DND-41 (cell line): Measurements from ENCODE around the gene RPL27A.

ENCODE experiments used
- ATAC-seq: fragments of 200-7000 bp; cut with Tn5 transposase; 3 replicates; pipeline ENCODE4 v1.9.1; 2021; ENCODE audit warnings: low read depth; ENCODE audit not compliant: insufficient read depth
- DNase-seq: peaks from one replicate; pipeline ENCODE4 v3.0.0-alpha.2; 2020
- H2AFZ ChIP-seq: 2 replicates; pipeline ENCODE4 v1.6.0; 2012; ENCODE audit warnings: low read depth, low read length
- H3K27ac ChIP-seq: 2 replicates; pipeline ENCODE4 v1.5.1; 2012; ENCODE audit warnings: low read length, inconsistent platforms
- H3K27me3 ChIP-seq: fragments of 200-600 bp; sonication (generic); 2 replicates; pipeline ENCODE4 v1.6.0; 2012; ENCODE audit warnings: low read length, mild to moderate bottlenecking, inconsistent platforms; ENCODE audit not compliant: insufficient read depth, poor library complexity
- H3K36me3 ChIP-seq: 2 replicates; pipeline ENCODE4 v1.5.1; 2012; ENCODE audit warnings: low read length, inconsistent platforms; ENCODE audit not compliant: insufficient read depth
- H3K4me1 ChIP-seq: 2 replicates; pipeline ENCODE4 v1.5.1; 2012; ENCODE audit warnings: mild to moderate bottlenecking, low read length; ENCODE audit not compliant: insufficient read depth
- H3K4me2 ChIP-seq: 2 replicates; pipeline ENCODE4 v1.6.0; 2012; ENCODE audit warnings: mild to moderate bottlenecking, moderate library complexity, low read length, inconsistent platforms; ENCODE audit not compliant: insufficient read depth
- H3K4me3 ChIP-seq, 2 experiments: fragments of 200-600 bp in 1 of 2; shearing (Covaris generic) in 1 of 2; 2 replicates each; pipeline ENCODE4 v1.5.1; 2012 to 2016; ENCODE audit warnings: inconsistent platforms in 2 of 2, low read length in 2 of 2, mild to moderate bottlenecking in 2 of 2, low read depth in 1 of 2, moderate library complexity in 1 of 2
- H3K79me2 ChIP-seq: 2 replicates; pipeline ENCODE4 v1.6.0; 2012; ENCODE audit warnings: low read length, inconsistent platforms; ENCODE audit not compliant: insufficient read depth
- H3K9ac ChIP-seq: 2 replicates; pipeline ENCODE4 v1.6.0; 2012; ENCODE audit warnings: low read depth, mild to moderate bottlenecking, inconsistent platforms, low read length, moderate library complexity
- H3K9me3 ChIP-seq: 2 replicates; pipeline ENCODE4 v1.5.1; 2012; ENCODE audit warnings: low read length, moderate library complexity, mild to moderate bottlenecking, inconsistent platforms; ENCODE audit not compliant: insufficient read depth, severe bottlenecking
- H4K20me1 ChIP-seq: 2 replicates; pipeline ENCODE4 v1.6.0; 2012; ENCODE audit warnings: low read length; ENCODE audit not compliant: insufficient read depth
- EZH2 ChIP-seq: IDR thresholded peaks from 3 replicates; pipeline ENCODE4 v1.6.1; 2012; ENCODE audit warnings: borderline replicate concordance, low read depth, mild to moderate bottlenecking, moderate library complexity, low read length, inconsistent platforms; ENCODE audit not compliant: severe bottlenecking
- TF ChIP-seq, protein P1 (sequence below): IDR thresholded peaks from 2 replicates; pipeline ENCODE4 v1.5.1; 2012; ENCODE audit warnings: borderline replicate concordance, low read length, moderate library complexity, mild to moderate bottlenecking; ENCODE audit not compliant: poor library complexity, severe bottlenecking; ENCODE audit errors: extremely low read depth

Gene RPL27A

DNA sequence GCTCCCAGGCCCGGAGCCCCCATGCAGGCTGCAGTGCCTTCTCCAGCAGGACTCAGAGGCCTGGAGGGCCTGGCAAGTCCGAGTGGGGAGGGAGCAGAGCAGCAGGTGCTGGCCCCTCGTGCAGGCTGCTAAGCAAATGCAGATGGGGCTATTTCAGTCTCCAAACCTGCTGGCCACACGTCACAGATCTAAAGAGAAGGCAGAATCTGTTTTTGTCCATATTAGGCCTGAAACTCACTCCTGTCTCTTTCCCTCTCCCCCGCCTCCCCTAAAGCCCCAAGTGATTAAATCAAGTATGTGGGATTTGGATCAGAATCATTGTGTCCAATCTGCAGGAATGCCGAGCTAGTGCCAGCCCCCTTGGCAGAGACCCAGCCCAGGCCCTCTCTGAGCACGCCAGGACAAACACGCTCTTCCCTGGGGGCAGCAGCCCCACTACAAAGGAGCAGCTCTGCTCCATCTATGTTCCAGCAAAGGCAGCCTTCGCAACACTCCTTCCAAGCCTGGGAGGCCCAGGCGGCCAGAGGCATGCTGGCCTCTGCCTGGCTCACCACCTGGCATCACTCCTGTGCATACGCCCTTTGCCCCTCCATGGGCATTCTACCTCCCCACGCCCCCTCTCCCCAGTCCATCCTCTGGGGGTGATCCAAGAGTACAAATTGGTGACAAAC lies 26.5 kb downstream of the RPL27A start:
- Histone ChIP-seq H2AFZ (no peak overlapping the region), H3K9ac (no peak overlapping the region), H3K9me3 (no peaks in the 10 kb centered on the region), H3K36me3 (no peaks in the 10 kb centered on the region), H3K4me3 (no peak overlapping the region), H3K4me1 (no peaks in the 10 kb centered on the region), H3K27ac (no peak overlapping the region), H3K27me3 (no peaks in the 10 kb centered on the region), H3K79me2 (no peaks in the 10 kb centered on the region), H3K4me2 (no peak overlapping the region), H4K20me1 (peaks cover 7% of the 10 kb centered on the region)
- ATAC-seq (no peak), DNase-seq (no peak)
- no peak for TF ChIP-seq EZH2
- TF ChIP-seq, protein P1, sequence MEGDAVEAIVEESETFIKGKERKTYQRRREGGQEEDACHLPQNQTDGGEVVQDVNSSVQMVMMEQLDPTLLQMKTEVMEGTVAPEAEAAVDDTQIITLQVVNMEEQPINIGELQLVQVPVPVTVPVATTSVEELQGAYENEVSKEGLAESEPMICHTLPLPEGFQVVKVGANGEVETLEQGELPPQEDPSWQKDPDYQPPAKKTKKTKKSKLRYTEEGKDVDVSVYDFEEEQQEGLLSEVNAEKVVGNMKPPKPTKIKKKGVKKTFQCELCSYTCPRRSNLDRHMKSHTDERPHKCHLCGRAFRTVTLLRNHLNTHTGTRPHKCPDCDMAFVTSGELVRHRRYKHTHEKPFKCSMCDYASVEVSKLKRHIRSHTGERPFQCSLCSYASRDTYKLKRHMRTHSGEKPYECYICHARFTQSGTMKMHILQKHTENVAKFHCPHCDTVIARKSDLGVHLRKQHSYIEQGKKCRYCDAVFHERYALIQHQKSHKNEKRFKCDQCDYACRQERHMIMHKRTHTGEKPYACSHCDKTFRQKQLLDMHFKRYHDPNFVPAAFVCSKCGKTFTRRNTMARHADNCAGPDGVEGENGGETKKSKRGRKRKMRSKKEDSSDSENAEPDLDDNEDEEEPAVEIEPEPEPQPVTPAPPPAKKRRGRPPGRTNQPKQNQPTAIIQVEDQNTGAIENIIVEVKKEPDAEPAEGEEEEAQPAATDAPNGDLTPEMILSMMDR: no peak

DNA sequence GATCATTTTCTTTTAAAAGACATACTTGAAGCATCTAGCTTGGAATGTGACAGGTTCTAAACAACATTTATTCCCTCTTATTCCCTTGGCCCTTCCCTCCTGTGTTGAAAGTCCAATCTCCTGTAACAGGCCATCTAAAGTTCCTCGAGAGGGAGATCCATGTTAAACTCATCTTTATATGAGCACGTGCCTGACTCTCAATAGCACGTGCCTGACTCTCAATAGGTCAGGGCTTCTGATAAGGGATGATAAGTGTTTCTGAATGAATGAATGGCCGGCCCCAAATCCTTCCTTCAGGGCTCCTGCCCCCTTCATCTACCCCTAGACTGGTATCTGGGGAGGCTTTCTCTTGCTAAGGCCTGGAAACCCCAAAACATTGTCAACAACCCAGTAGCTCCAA lies 27.2 kb downstream of the RPL27A start:
- TF ChIP-seq EZH2: no peak
- TF ChIP-seq, protein P1: no peak
- H2AFZ ChIP-seq: no peak overlapping the region
- H3K79me2 ChIP-seq: no peaks in the 10 kb centered on the region
- no peak overlapping the region for H3K9ac ChIP-seq
- no peaks in the 10 kb centered on the region for H3K4me1 ChIP-seq
- H4K20me1 ChIP-seq: peaks cover 7% of the 10 kb centered on the region
- no peaks in the 10 kb centered on the region for H3K9me3 ChIP-seq
- no peak overlapping the region for H3K4me3 ChIP-seq
- DNase-seq: no peak
- ATAC-seq: no peak
- no peak overlapping the region for H3K27ac ChIP-seq
- H3K36me3 ChIP-seq: no peaks in the 10 kb centered on the region
- H3K27me3 ChIP-seq: no peaks in the 10 kb centered on the region
- H3K4me2 ChIP-seq: no peak overlapping the region

DNA sequence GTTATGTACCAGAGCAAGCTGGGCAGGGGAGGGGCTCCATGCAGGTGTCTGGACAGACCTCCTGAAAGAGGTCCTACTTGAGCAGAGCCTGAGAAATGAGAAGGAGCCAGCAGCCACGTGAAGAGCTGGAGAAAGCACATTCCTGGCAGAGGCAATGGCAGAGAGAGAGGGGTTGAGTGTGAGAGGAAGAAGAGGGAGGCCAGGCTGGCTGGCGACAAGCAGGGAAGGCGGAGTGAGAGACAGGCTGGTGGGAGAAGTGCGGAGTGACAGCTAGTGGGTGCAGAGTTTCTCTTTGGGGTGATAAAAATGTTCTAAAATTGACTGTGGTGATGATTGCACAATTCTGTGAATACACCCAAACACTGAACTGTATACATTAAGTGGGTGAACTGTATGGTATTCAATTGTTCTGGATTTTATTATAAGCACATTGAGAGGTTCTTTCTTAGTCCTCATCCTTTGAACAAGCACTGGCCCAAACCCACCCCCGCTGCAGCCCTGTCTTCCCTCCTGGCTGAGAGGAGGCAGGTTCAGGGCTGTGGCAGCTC lies 29.4 kb downstream of the RPL27A start:
- Histone ChIP-seq H4K20me1 (peaks cover 7% of the 10 kb centered on the region), H2AFZ (no peak overlapping the region), H3K4me2 (no peak overlapping the region), H3K36me3 (no peaks in the 10 kb centered on the region), H3K4me3 (no peak overlapping the region), H3K4me1 (no peaks in the 10 kb centered on the region), H3K27me3 (no peaks in the 10 kb centered on the region), H3K9ac (no peak overlapping the region), H3K9me3 (no peaks in the 10 kb centered on the region), H3K27ac (no peak overlapping the region), H3K79me2 (no peaks in the 10 kb centered on the region)
- ATAC-seq (no peak), DNase-seq (no peak)
- TF ChIP-seq EZH2: no peak
- TF ChIP-seq, protein P1: no peak
